Suppressor macrophage treated with lipopolysaccharide for 1 hour (primary cell): ENCODE results near the gene MRPS6.

Experiments
- DNase-seq, 3 donors: peaks; one replicate each; pipeline ENCODE4 v3.0.0-alpha.2; 2020 to 2022

The MRPS6 gene

GRCh38 chr21:34073032-34073748, at the start of gene MRPS6, which contains the start of gene SLC5A3:
MRPS6 (plus strand) TSS chr21:34073578; CDS start chr21:34073701, 123 bp downstream.
SLC5A3 (plus strand) TSS chr21:34073578; CDS start chr21:34095199, 21,621 bp downstream.
- peak; percentile 93 to 97 (median 95) for DNase-seq

DNA sequence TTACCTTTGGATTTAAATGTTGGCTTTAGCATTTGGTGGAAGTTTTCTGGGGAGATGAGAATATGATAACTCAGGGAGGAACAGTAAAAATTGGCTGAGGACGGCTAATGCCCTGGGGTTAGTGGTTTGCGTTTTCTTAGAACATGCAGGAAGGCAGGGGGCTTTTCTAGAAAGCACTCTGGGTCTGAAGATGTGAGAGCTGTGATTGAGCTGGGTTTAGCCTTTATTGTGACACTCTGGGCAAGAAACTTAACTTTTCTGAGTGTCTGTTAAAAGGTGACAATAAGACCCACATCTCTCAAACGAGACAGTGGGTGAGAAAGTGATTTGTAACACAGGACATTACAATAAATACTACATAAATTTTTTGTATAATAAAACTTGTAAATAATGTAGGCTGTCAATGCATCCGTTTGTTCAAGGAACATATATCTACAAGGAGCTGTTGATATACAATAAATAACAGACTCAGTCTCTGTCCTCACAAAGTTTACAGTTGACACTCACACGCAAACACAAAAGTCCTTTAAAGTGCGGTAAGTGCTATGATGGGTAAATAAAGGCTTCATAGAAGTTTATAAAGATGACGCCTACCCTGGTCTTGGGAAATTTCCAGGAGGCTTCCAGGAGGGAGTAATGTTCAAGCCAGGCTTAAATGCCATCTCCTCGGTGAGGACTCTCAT, 49.5 kb upstream of the MRPS6 start:
- no peak for DNase-seq

DNA sequence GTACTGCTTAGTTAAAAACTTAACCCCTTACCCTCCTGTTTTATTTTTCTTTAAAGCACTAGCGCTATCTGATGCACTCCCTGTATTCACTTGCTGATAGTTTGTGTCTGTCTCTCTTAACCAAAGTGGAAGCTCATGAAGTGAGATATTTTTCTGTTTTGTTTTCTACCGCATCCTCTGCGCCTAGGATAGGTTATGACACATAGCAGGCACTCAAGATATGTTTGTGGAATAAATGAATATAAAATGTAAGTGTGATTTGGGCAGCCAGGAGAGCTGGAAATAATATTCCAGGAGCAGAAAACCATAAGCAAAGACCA, 49.0 kb upstream of the MRPS6 start:
- DNase-seq: no peak

GRCh38 chr21:34027721-34028461, 45.5 kb upstream of the MRPS6 start:
- no peak for DNase-seq

GRCh38 chr21:34029743-34030528, 43.4 kb upstream of the MRPS6 start:
- peak; percentile 67 to 73 (median 70) for DNase-seq

GRCh38 chr21:34031835-34032370, 41.5 kb upstream of the MRPS6 start:
- DNase-seq: no peak

GRCh38 chr21:34034369-34035014, 38.9 kb upstream of the MRPS6 start:
- DNase-seq: no peak

DNA sequence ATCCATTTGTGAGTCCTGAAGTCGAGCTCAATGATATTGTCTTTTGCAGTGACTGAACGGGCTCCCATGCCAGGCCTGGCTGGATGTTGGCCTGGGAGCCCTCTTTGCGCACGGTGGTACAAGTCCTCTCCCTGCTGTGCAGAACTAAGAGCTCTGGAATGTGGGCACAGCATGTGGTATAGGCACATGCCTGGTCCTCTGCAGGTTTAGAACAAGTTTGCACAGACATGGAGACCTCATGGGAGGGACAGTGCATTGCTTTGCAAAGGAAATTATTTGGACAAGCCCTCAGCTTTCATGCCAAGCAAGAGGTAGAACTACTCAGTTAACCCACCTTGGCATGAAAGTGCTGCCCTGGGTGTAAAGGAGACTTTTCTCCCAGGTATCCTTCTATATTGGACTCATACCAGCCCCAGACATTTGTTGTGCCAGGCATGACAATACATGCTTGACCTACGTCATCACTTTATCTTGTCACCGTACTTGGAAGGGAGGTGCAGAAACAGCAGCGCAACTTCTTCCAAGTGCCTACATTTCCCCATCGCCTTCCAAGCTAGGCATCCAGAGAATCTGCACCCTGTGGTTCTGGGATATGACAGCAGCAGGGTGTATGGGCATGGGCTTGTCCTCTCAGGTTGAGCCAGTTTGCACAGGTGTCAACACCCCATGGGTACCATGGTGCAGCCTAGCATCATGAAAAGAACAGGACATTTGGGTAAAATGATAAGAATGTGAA, 37.6 kb upstream of the MRPS6 start:
- DNase-seq: no peak

GRCh38 chr21:34037009-34037795, 36.2 kb upstream of the MRPS6 start:
- DNase-seq: peak in 1 of 3 donors; percentile 28

DNA sequence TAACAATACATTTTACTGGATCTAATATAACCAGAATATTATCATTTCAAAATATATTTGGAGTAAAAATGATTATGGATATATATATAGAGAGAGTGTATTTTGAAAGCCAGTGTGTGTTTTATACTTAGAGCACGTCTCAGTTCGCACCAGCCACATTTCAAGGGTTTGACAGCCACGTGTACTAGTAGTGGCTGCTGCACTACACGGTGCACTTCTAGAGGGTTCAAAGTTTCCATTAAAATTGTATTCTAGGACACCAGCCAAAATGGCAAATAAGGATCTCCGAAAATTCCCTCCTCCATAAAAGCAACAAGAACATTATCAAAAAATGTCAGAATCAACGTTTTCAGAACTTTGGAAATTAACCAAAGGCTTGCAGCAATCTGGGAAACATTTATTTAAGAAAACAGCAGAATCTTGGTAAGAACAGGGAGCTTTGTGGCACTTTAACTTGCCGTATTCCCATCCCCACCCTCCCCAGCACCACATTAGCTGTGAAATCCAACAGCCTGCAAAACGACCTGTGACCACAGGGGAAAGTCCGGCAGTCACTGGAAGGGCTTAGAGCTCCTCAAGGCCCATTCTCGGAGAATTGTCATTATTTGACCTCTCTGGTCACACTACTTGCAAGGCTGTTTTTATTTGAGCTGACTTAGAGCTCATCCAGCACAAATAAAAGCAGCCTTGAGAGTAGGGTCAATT, 33.5 kb upstream of the MRPS6 start:
- DNase-seq: no peak

GRCh38 chr21:34042735-34043134, 30.6 kb upstream of the MRPS6 start:
- DNase-seq: peak in 1 of 3 donors; percentile 36

- no peak for DNase-seq
These were observed 30.0 kb upstream of the MRPS6 start for GRCh38 chr21:34043333-34043732.

DNA sequence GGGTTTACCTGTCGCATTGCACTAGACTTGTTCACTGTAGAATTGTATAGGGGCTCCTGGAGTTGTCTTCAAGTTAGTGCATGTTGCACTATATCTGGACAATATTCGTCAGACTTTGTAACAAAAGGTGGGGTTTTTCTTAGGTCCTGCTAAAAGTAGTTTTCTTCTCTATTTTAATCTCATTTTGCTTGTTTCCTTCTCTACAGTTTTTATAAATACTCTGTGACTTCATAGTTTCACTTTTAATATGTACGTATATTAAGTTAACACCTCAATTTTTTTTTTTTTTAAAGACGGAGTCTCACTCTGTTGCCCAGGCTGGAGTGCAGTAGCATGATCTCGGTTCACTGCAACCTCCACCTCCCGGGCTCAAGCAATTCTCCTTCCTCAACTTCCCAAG, 26.5 kb upstream of the MRPS6 start:
- no peak for DNase-seq

GRCh38 chr21:34047835-34048234, 25.5 kb upstream of the MRPS6 start:
- no peak for DNase-seq

DNA sequence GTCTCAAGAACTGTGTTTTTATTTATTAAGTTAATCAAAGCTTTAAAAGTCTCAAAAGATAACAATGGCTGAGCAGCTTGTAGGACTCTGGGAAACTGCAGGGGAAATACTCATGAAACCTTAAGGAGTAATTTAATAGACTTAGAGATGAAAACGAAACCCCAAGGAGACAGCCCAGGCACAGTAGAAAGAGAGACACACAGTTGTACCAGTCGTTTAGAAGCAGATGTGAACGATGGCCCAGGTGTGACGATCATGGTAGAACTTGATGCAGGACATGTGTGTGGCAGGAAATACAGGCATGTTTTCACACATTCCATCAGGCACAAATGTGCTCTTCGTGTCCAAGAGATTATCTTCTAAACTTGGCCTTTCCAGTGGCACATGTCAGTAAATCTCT, 21.2 kb upstream of the MRPS6 start:
- DNase-seq: no peak

- DNase-seq: no peak
These were observed 19.1 kb upstream of the MRPS6 start for GRCh38 chr21:34054259-34054658.

DNA sequence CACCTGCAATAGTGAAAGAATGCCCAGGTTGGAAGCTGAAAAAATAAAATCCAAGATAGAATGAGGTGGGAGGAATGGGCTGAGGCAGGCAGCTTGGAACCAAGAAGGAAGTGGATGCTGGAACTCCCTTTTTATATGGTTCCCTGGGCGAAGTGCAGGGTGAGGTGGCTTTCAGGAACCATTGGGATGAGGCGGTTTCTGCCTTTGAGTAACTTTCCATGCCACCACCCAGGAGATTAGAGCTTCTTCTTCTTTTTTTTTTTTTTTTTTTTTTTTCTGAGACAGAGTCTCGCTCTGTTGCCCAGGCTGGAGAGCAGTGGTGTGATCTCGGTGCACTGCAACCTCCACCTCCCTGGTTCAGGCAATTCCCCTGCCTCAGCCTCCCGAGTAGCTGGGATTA, 17.8 kb upstream of the MRPS6 start:
- DNase-seq: peak; percentile 47 to 64 (median 57)

- DNase-seq: peak in 1 of 3 donors; percentile 31
These were observed 11.4 kb upstream of the MRPS6 start for GRCh38 chr21:34061983-34062382.

GRCh38 chr21:34065027-34065426, 8.4 kb upstream of the MRPS6 start:
- DNase-seq: peak; percentile 38 to 56 (median 54)

DNA sequence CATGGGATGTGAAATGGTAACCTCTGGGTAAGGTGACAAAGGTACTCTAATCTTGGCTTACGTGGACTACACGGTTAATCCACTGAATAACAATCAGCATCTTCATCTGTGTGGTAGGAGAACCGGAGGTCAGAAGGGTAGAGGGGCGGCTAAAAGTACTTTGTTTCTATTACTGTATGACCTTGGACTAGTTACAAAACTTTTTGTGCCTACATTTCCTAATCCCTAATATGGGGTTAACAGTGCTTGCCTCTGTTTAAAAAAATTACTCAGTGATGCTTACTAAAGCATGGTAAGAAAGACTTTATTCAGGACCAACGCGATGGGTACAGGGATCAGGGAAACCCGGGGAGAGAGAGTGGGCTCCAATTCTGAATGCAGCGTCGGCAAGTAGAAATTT, 1.7 kb upstream of the MRPS6 start:
- no peak for DNase-seq
